Natural killer cell (primary cell): ENCODE data around the gene TSPAN10. TPM values are rescaled to one million over a fixed set of nuclear protein-coding genes. Genes with fewer than 3 reads are reported as not detected.

Experiments used
- ATAC-seq, 3 donors: fragments of 150-1000 bp in 2 of 3; fragments of 200-7000 bp in 1 of 3; cut with Tn5 transposase; 1 replicate in 1 of 3; 2 replicates in 2 of 3; pipeline ENCODE4 v1.10.0; 2021; ENCODE audit warnings: mild to moderate bottlenecking in 2 of 3, moderate library complexity in 2 of 3
- DNase-seq, 2 donors: peaks; one replicate each; pipeline versions ENCODE4 v3.0.0 to v3.0.0-alpha.2; 2013 to 2021; ENCODE audit warnings: mixed read lengths in 1 of 2
- H3K27ac ChIP-seq: one replicate; pipeline ENCODE4 v1.5.1; 2013; ENCODE audit warnings: mild to moderate bottlenecking, low read length
- H3K27me3 ChIP-seq: one replicate; pipeline ENCODE4 v1.6.1; 2013; ENCODE audit warnings: low read length; ENCODE audit not compliant: control insufficient read depth, insufficient read depth
- H3K36me3 ChIP-seq: one replicate; pipeline ENCODE4 v1.6.1; 2013; ENCODE audit warnings: low read length; ENCODE audit not compliant: control insufficient read depth, insufficient read depth
- H3K4me1 ChIP-seq: one replicate; pipeline ENCODE4 v1.6.1; 2013; ENCODE audit warnings: low read length; ENCODE audit not compliant: control insufficient read depth, insufficient read depth
- H3K4me3 ChIP-seq: one replicate; pipeline ENCODE4 v1.5.1; 2013; ENCODE audit warnings: low read length
- H3K9me3 ChIP-seq: one replicate; pipeline ENCODE4 v1.6.1; 2013; ENCODE audit warnings: low read length; ENCODE audit not compliant: control insufficient read depth, insufficient read depth
- H3K27ac Mint-ChIP-seq, 2 donors: one replicate each; pipeline ENCODE4 v1.8.0; 2022; ENCODE audit warnings: mild to moderate bottlenecking in 2 of 2, mixed read lengths in 2 of 2, moderate library complexity in 1 of 2
- H3K27me3 Mint-ChIP-seq, 2 donors: one replicate each; pipeline ENCODE4 v1.8.0; 2022; ENCODE audit warnings: low read depth in 2 of 2, mixed read lengths in 2 of 2
- H3K36me3 Mint-ChIP-seq: one replicate; pipeline ENCODE4 v1.8.0; 2022; ENCODE audit warnings: mixed read lengths
- H3K4me1 Mint-ChIP-seq, 2 donors: one replicate each; pipeline ENCODE4 v1.8.0; 2022; ENCODE audit warnings: mixed read lengths in 2 of 2
- H3K4me3 Mint-ChIP-seq: one replicate; pipeline ENCODE4 v1.8.0; 2022; ENCODE audit warnings: mild to moderate bottlenecking, moderate library complexity, mixed read lengths
- H3K9me3 Mint-ChIP-seq, 2 donors: one replicate each; pipeline ENCODE4 v1.8.0; 2022; ENCODE audit warnings: mixed read lengths in 2 of 2
- CTCF ChIP-seq: fragments of 200-600 bp; IDR thresholded peaks from one replicate; pipeline ENCODE4 v1.8.0; 2022; ENCODE audit warnings: antibody characterized with exemption
- WGBS: methylation state at CpG from one replicate; pipeline ENCODE4 v1.1.7; 2013; ENCODE audit warnings: missing lambda C conversion rate; ENCODE audit not compliant: insufficient coverage; 5-methylcytosine and 5-hydroxymethylcytosine counted together
- intact Hi-C: fragments of 100-400 bp; cut with micrococcal nuclease; formaldehyde crosslinking; loops from one replicate; pipeline ENCODE4 v1.14.2; 2022
- total RNA-seq, 4 donors: library from RNA; stranded (reverse); fragments of 120-200 nt in 1 of 4; gene quantifications; one replicate each; pipeline versions ENCODE4 v1.2.3 to v1.2.4, GENCODE V29; 2013 to 2022

The TSPAN10 gene
- total RNA-seq, 3 donors from 2014 or later (not counting 1 experiment from before 2014, with no cell fraction given), result 0.24 to 0.35 (median 0.29) TPM

- WGBS, result 10% methylated on average over 26 of the region's 27 CpGs
- Histone ChIP-seq H3K36me3 (no peaks in the 10 kb centered on the region), H3K9me3 (peaks cover 3% of the 10 kb centered on the region), H3K27ac (peak overlapping the region; percentile 54), H3K4me3 (peak overlapping the region; percentile 46), H3K4me1 (peaks cover 17% of the 10 kb centered on the region), H3K27me3 (peaks cover 3% of the 10 kb centered on the region)
- Mint-ChIP-seq H3K4me1 (peaks cover 14 to 20% of the 10 kb centered on the region in 2 donors), H3K4me3 (peak overlapping the region; percentile 87), H3K9me3 (no peaks in the 10 kb centered on the region), H3K27me3 (no peaks in the 10 kb centered on the region), H3K36me3 (no peaks in the 10 kb centered on the region), H3K27ac (peak overlapping the region; percentile 38 to 95)
- peak in 1 of 2 donors; percentile 37 for DNase-seq
- ATAC-seq, result peak; percentile 71 to 92 (median 79)
- no peak for TF ChIP-seq CTCF
- intact Hi-C loops, result no loop called here
Measured at GRCh38 chr17:81652906-81653771, 16.1 kb downstream of the TSPAN10 start.

GRCh38 chr17:81655378-81656117 is 18.6 kb downstream of the TSPAN10 start:
- Histone ChIP-seq H3K4me1 (peaks cover 17% of the 10 kb centered on the region), H3K27ac (no peak overlapping the region), H3K27me3 (no peaks in the 10 kb centered on the region), H3K36me3 (no peaks in the 10 kb centered on the region), H3K4me3 (no peak overlapping the region), H3K9me3 (no peaks in the 10 kb centered on the region)
- H3K4me3 Mint-ChIP-seq, result no peak overlapping the region
- ATAC-seq, result no peak
- no peaks in the 10 kb centered on the region for H3K36me3 Mint-ChIP-seq
- no peak overlapping the region for H3K27ac Mint-ChIP-seq
- intact Hi-C loops, result no loop called here
- peaks cover 14 to 20% of the 10 kb centered on the region in 2 donors for H3K4me1 Mint-ChIP-seq
- H3K9me3 Mint-ChIP-seq, result no peaks in the 10 kb centered on the region
- H3K27me3 Mint-ChIP-seq, result no peaks in the 10 kb centered on the region
- TF ChIP-seq CTCF, result no peak
- no peak for DNase-seq
- 94% methylated on average over 18 of the region's 18 CpGs for WGBS

GRCh38 chr17:81656118-81656743 is 19.2 kb downstream of the TSPAN10 start, which contains the start of gene PDE6G:
PDE6G (minus strand) TSS chr17:81656542; CDS start chr17:81653305, 3,237 bp downstream.
- H3K4me3 ChIP-seq, result no peak within 1 kb of the TSS
- H3K27ac ChIP-seq, result no peak within 1 kb of the TSS
- intact Hi-C loops, result no loop called here
- no peaks in the 10 kb centered on the region for H3K36me3 ChIP-seq
- Mint-ChIP-seq H3K9me3 (no peaks in the 10 kb centered on the region), H3K4me1 (peaks cover 14 to 20% of the 10 kb centered on the region in 2 donors), H3K27ac (no peak within 1 kb of the TSS), H3K4me3 (no peak within 1 kb of the TSS), H3K36me3 (no peaks in the 10 kb centered on the region), H3K27me3 (no peaks in the 10 kb centered on the region)
- 85% methylated on average over 15 of the region's 15 CpGs for WGBS
- no peak for DNase-seq
- peaks cover 17% of the 10 kb centered on the region for H3K4me1 ChIP-seq
- H3K27me3 ChIP-seq, result no peaks in the 10 kb centered on the region
- ATAC-seq, result no peak
- H3K9me3 ChIP-seq, result no peaks in the 10 kb centered on the region
- TF ChIP-seq CTCF, result no peak
